Limb (tissue), 2 donors: ENCODE measurements around the gene PHF5A.

ENCODE experiments used
- DNase-seq, 2 donors: peaks; one replicate each; pipeline ENCODE4 v3.0.0-alpha.2; 2016; ENCODE audit errors: extremely low spot score in 2 of 2

Gene PHF5A

GRCh38 chr22:41468381-41469217 is at the start of gene PHF5A, which contains the start of gene ACO2:
Gene PHF5A (minus strand): TSS chr22:41468692. CDS start chr22:41468653, 39 bp downstream.
Gene ACO2 (plus strand): TSS chr22:41469117. CDS start chr22:41469147, 30 bp downstream.
- DNase-seq = peak; percentile 99

GRCh38 chr22:41518048-41518347 is 49.5 kb upstream of the PHF5A start:
- DNase-seq = no peak

- DNase-seq = peak; percentile 55 to 87
Measured at GRCh38 chr22:41517172-41518047, 48.9 kb upstream of the PHF5A start.

- no peak for DNase-seq
Measured at GRCh38 chr22:41516462-41516861, 48.0 kb upstream of the PHF5A start.

GRCh38 chr22:41513391-41513790 is 44.9 kb upstream of the PHF5A start:
- DNase-seq = no peak

GRCh38 chr22:41512421-41513194 is 44.1 kb upstream of the PHF5A start:
- DNase-seq = no peak

GRCh38 chr22:41511521-41511968 is 43.1 kb upstream of the PHF5A start:
- no peak for DNase-seq

GRCh38 chr22:41508770-41509170 is 40.3 kb upstream of the PHF5A start:
- peak in 1 of 2 donors; percentile 55 for DNase-seq

- DNase-seq = no peak
Measured at GRCh38 chr22:41507330-41508063, 39.0 kb upstream of the PHF5A start.

GRCh38 chr22:41505511-41506220 is 37.2 kb upstream of the PHF5A start:
- DNase-seq = no peak

GRCh38 chr22:41504816-41505215 is 36.3 kb upstream of the PHF5A start:
- no peak for DNase-seq

GRCh38 chr22:41504397-41504796 is 35.9 kb upstream of the PHF5A start:
- DNase-seq = no peak

- DNase-seq = no peak
Measured at GRCh38 chr22:41501209-41501608, 32.7 kb upstream of the PHF5A start.

GRCh38 chr22:41500303-41500702 is 31.8 kb upstream of the PHF5A start:
- DNase-seq = no peak

GRCh38 chr22:41499624-41500280 is 31.3 kb upstream of the PHF5A start:
- no peak for DNase-seq

- no peak for DNase-seq
Measured at GRCh38 chr22:41498303-41498835, 29.9 kb upstream of the PHF5A start.

- DNase-seq = peak in 1 of 2 donors; percentile 63
Measured at GRCh38 chr22:41491374-41492100, 23.0 kb upstream of the PHF5A start.

- DNase-seq = no peak
Measured at GRCh38 chr22:41488596-41489385, 20.3 kb upstream of the PHF5A start.
